NCI-H2171 (cell line): Measurements from ENCODE around the gene TTC23L.
"Not testable (repeated sequence)": the region's sequence is repeated elsewhere in the genome, so short reads cannot be mapped to it uniquely, and the experiment has no call there.

Experiments
- DNase-seq: peaks from one replicate; lab custom pipeline; 2025; lab: John Stamatoyannopoulos, UW

TTC23L gene

GRCh38 chr5:34923256-34923655 is 84.3 kb downstream of the TTC23L start:
- DNase-seq = not testable (repeated sequence)

- DNase-seq = no peak
Observed at GRCh38 chr5:34923694-34924461, 84.9 kb downstream of the TTC23L start.

- no peak for DNase-seq
Observed at GRCh38 chr5:34924462-34924765, 85.5 kb downstream of the TTC23L start.

- no peak for DNase-seq
Observed at GRCh38 chr5:34926318-34926888, 87.4 kb downstream of the TTC23L start.

GRCh38 chr5:34927785-34928184 is 88.8 kb downstream of the TTC23L start:
- DNase-seq = no peak

- DNase-seq = no peak
Observed at GRCh38 chr5:34928267-34928666, 89.3 kb downstream of the TTC23L start.

GRCh38 chr5:34929134-34929719 is 90.3 kb downstream of the TTC23L start, which contains the start of gene DNAJC21:
DNAJC21 (plus strand) TSS chr5:34929559; CDS start chr5:34929820, 261 bp downstream.
- DNase-seq = peak; percentile 99

- DNase-seq = peak; percentile 78
Observed at GRCh38 chr5:34929720-34930461, 90.9 kb downstream of the TTC23L start.

- no peak for DNase-seq
Observed at GRCh38 chr5:34930462-34930844, 91.5 kb downstream of the TTC23L start.

GRCh38 chr5:34930870-34931269 is 91.9 kb downstream of the TTC23L start:
- DNase-seq = no peak

GRCh38 chr5:34932947-34933346 is 94.0 kb downstream of the TTC23L start:
- DNase-seq = no peak

GRCh38 chr5:34941936-34942335 is 103.0 kb downstream of the TTC23L start:
- DNase-seq = no peak

- DNase-seq = no peak
Observed at GRCh38 chr5:34944044-34944443, 105.1 kb downstream of the TTC23L start.

- no peak for DNase-seq
Observed at GRCh38 chr5:34944460-34945047, 105.6 kb downstream of the TTC23L start.
